Measurements from ENCODE around the gene COL12A1. TPM values are rescaled to one million over a fixed set of nuclear protein-coding genes. Genes with fewer than 3 reads are reported as not detected.

Gene COL12A1
- total and polyA plus RNA-seq, 2 experiments from 2014 or later = 9.2 to 49.0 TPM

- Histone ChIP-seq H3K9me3 (ENCODE audit: low read depth) (no peaks in the 10 kb centered on the region), H3K79me2 (peaks cover 16% of the 10 kb centered on the region), H3K36me3 (replicated peaks; ENCODE audit: insufficient read depth, low read depth) (no peaks in the 10 kb centered on the region), H3K27me3 (no peaks in the 10 kb centered on the region), H3K4me2 (no peak overlapping the region), H3K9me2 (replicated peaks; ENCODE audit: insufficient read depth) (no peaks in the 10 kb centered on the region), H3K4me3 (no peak overlapping the region), H3K27ac (no peak overlapping the region), H3K4me1 (ENCODE audit: insufficient read depth) (peaks cover 2% of the 10 kb centered on the region), H2AFZ (no peak overlapping the region), H4K20me1 (ENCODE audit: insufficient read depth, poor library complexity, severe bottlenecking) (peaks cover 10% of the 10 kb centered on the region)
- no peak for TF ChIP-seq EZH2 (IDR thresholded peaks at IDR 0.05; ENCODE audit: borderline replicate concordance)
- no peak for TF ChIP-seq CTCF (IDR thresholded peaks at IDR 0.05; ENCODE audit: poor library complexity)
- no peak for TF ChIP-seq EZH2phosphoT487 (IDR thresholded peaks at IDR 0.05; ENCODE audit: low read depth, severe bottlenecking, unreplicated experiment)
- DNase-seq (ENCODE audit: low spot score) = no peak
- WGBS (ENCODE audit: low lambda C conversion rate, missing lambda C conversion rate) = 95% methylated on average over 4 of the region's 4 CpGs
These were observed 30.8 kb upstream of the COL12A1 start for GRCh38 chr6:75236630-75237029.

- no peak overlapping the region for H3K4me3 ChIP-seq
- no peaks in the 10 kb centered on the region for H4K20me1 ChIP-seq (ENCODE audit: insufficient read depth, poor library complexity, severe bottlenecking)
- H3K4me1 ChIP-seq (ENCODE audit: insufficient read depth) = no peaks in the 10 kb centered on the region
- no peak for DNase-seq (ENCODE audit: low spot score)
- no peak overlapping the region for H3K27ac ChIP-seq
- no peaks in the 10 kb centered on the region for H3K27me3 ChIP-seq
- no peak overlapping the region for H3K4me2 ChIP-seq
- TF ChIP-seq EZH2 (IDR thresholded peaks at IDR 0.05; ENCODE audit: borderline replicate concordance) (no peak), EZH2phosphoT487 (IDR thresholded peaks at IDR 0.05; ENCODE audit: low read depth, severe bottlenecking, unreplicated experiment) (no peak), CTCF (IDR thresholded peaks at IDR 0.05; ENCODE audit: poor library complexity) (no peak)
- H3K9me2 ChIP-seq (replicated peaks; ENCODE audit: insufficient read depth) = no peaks in the 10 kb centered on the region
- no peak overlapping the region for H2AFZ ChIP-seq
- H3K9me3 ChIP-seq (ENCODE audit: low read depth) = no peaks in the 10 kb centered on the region
- H3K79me2 ChIP-seq = peaks cover 3% of the 10 kb centered on the region
- H3K36me3 ChIP-seq (replicated peaks; ENCODE audit: insufficient read depth, low read depth) = no peaks in the 10 kb centered on the region
- WGBS (ENCODE audit: low lambda C conversion rate, missing lambda C conversion rate) = 89% methylated on average over 2 of the region's 2 CpGs
These were observed 29.4 kb upstream of the COL12A1 start for GRCh38 chr6:75235271-75235670.

GRCh38 chr6:75234126-75234865 lies 28.4 kb upstream of the COL12A1 start:
- H3K9me2 ChIP-seq (replicated peaks; ENCODE audit: insufficient read depth) = no peaks in the 10 kb centered on the region
- no peak overlapping the region for H2AFZ ChIP-seq
- H3K79me2 ChIP-seq = no peaks in the 10 kb centered on the region
- H3K27ac ChIP-seq = no peak overlapping the region
- H3K4me2 ChIP-seq = no peak overlapping the region
- no peak overlapping the region for H3K4me3 ChIP-seq
- H3K4me1 ChIP-seq (ENCODE audit: insufficient read depth) = no peaks in the 10 kb centered on the region
- DNase-seq (ENCODE audit: low spot score) = no peak
- H4K20me1 ChIP-seq (ENCODE audit: insufficient read depth, poor library complexity, severe bottlenecking) = no peaks in the 10 kb centered on the region
- H3K9me3 ChIP-seq (ENCODE audit: low read depth) = no peaks in the 10 kb centered on the region
- no peaks in the 10 kb centered on the region for H3K36me3 ChIP-seq (replicated peaks; ENCODE audit: insufficient read depth, low read depth)
- WGBS (ENCODE audit: low lambda C conversion rate, missing lambda C conversion rate) = 76% methylated on average over 3 of the region's 3 CpGs
- no peak for TF ChIP-seq CTCF (IDR thresholded peaks at IDR 0.05; ENCODE audit: poor library complexity)
- TF ChIP-seq EZH2phosphoT487 (IDR thresholded peaks at IDR 0.05; ENCODE audit: low read depth, severe bottlenecking, unreplicated experiment) = no peak
- TF ChIP-seq EZH2 (IDR thresholded peaks at IDR 0.05; ENCODE audit: borderline replicate concordance) = no peak
- no peaks in the 10 kb centered on the region for H3K27me3 ChIP-seq
